T follicular helper cell (primary cell): Measurements from ENCODE around the gene NEDD4L.

ENCODE experiments used
- DNase-seq: peaks from one replicate; pipeline ENCODE4 v3.0.0-alpha.2; 2020; ENCODE audit warnings: low read depth

NEDD4L gene

DNA sequence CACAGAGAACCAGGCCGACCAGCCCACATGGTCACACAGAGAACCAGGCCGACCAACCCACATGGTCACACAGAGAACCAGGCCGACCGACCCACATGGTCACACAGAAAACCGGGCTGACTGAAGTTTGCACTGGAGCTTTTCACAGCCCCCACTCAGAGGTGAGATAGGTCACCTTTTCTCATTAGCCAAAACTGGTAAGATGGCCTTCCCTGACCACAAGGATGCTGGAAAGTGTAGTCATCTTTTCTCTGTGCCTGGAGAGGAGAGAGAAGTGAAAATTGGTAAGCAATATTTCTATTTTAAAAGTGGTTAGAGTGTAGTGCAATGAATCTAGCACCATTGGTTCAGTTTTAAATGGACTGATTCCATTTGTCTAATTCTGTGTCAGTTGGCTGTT lies 247.1 kb downstream of the NEDD4L start:
- DNase-seq, result no peak

DNA sequence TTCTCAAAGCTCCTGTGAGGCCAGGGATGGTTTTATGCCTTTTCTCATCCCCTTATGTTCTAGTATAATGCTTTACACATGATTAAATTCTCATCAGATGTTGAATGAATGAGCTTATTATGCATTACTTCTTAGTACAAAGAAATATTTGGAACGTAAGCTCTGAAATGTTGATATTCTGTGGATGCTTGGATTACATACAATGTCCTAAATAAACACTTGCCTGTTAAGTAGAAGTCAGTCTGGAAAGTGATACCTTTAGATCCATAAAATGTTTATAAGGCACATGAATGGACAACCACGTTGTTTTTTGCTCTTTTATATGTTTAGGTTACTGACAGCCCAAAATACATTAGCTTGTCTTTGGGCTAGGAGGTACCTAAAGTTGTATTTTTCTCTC lies 248.6 kb downstream of the NEDD4L start:
- no peak for DNase-seq

DNA sequence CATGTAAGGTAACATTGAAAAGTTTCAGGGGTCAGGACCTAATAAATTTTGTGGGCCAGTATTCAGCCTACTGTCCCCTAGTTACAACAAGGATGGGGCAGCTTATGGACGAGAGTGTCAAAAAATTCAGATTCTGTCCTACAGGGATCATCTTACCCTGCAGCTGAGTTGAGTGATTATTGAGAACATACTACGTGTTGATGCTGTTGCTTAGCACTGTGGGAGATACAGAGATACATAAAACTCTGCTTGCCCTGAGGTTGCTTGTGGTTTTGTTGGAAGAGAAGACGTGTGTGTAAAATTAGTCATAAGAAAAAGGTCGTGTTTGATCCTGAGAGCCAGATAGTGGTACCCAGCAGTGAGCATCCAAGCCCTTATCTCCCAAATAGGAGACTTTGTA lies 253.2 kb downstream of the NEDD4L start:
- DNase-seq, result no peak

DNA sequence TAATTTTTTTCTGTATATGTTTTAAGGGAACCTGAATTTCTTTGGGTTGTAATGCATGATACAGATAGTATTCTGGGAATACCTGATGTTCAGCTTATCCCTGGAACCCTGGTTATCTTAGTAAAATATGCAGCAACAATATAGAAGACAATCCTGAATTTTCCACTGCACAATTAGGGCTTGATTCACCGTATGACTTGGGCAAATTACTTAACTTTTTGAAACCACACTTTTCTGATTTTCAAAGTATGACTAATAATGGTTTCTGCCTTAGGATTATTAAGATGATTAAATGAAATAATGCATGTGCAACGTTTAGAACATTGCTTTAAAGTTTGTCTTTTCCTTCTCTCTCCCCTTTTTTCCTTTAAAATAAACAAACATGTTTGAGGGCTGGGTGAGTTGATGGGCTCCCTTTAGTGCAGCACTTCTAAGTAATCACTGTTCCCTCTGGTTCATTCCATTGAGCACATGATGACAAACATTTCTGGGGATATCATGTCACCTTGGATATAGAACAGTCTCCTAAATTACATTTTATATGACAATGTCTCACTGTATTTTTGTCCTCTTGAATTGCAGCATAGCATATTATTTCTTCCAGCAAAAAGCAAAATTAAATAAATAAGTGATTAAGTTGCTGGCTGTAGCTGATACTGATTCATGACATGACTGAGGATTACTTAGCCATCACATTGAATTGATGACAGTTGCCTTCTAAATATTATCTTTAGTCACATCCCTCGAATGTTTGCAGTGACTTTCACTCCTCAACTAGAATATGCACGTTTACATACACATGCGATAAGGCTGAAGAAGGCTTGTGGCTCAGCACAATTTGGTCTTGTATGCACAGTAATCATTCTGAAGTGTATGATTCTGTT lies 254.5 kb downstream of the NEDD4L start:
- no peak for DNase-seq

DNA sequence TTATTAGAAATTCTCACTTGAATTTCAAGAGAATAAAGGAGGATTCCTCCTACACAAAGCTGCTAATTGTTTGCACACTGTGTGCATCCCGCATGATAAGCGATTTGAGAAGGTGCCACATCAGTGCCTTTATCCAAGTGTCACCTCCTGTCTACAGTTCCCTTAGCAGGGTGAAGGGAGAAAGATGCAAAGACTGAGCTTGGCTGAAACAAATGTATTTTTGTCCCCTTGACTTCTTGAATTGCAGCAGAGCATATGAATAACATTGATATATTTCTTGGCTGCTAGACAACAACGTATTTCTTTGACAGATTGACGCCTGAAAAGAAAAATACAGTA lies 255.1 kb downstream of the NEDD4L start:
- DNase-seq, result no peak

DNA sequence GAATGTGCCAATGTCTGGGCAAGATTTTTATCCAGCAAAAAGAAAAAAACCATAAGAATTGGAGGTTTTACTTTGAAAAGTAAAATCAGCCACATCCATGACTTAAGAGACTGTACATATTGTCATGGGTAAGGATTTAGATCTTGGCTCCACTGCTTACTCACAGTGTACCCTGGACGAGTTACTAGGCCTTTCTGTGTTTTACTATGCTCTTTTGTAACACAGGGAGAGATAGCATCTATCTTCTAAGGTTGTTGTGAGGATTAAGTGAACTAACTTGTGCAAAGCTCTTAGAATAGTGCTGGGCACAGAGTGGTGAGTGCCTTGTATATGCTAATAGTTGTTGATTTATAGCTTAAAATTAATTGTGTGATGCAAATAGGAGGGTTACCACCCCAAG lies 255.9 kb downstream of the NEDD4L start:
- no peak for DNase-seq

DNA sequence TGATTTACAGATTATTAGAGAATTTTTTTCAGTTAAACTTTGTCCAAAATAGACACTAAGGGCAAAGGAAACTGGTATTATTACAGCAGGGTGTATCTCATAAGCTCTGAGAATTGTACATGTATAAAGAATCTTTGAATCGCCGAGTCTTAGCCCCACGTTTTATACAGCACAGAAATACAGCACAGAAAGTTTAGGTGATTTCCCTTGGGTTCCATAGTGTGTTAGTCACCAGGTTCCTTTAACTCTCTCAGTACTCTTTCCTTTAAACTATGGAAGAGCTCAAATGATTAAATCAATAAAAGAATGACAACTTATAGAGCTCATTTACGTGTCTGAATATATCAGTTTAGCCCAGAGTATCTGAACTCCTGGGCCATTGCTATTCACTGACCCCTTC lies 256.8 kb downstream of the NEDD4L start:
- no peak for DNase-seq

DNA sequence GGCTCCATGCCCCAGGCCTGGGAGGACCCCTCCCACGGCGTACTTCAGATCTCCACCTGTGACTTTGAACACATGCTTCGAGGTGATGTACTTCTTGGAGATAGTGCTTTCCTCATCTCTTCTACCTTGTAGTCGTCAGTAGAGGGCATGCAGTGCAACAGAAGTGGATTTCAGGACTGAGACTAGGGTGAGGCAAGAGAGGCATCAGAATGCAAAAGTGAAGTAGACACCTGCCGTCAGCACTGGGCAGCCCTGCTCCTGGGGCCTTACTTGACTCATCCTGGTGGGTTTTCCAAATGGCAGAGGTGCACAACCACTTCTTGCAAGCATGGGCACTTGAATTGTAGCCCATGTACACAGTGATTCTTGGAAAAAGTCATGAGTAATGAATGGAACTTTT lies 258.8 kb downstream of the NEDD4L start:
- no peak for DNase-seq

DNA sequence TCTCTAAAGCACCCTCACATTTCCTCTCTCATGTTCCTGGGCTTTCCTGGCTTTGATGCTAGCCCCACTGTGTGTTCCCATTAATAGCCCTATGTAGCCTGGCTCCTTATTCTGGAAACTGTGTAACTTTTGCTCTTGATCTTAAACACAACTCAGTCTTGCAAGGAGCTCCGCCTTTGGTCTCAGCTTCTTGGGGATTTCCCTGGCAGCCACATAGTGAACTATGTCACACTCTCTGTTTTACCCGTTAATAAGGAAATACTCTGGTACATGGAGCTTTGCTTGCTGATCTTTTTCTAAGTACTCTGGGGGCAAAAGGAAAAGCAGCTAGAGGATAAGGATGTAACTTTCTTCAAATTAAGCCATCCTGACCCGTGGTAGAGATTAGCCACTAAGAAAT lies 259.3 kb downstream of the NEDD4L start:
- no peak for DNase-seq

DNA sequence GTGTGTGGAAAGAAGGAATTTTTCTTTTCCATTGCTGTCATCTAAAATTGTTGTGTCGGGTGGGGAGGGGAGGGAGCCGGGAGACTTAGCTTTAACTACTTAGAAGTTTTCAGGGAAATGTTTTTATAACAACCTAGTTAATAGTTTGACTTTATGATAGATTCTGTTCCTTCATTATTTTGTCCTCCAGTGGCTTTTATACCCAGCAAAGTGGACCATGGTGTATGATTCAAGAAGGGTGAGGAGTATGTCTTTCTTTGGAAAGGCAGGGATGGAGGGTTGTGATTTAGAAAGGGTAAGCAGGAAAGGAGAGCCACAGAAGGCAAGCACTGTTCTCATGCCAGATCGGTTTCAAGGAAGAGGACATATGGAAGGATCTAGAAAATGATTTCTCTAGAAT lies 261.8 kb downstream of the NEDD4L start:
- DNase-seq, result no peak

DNA sequence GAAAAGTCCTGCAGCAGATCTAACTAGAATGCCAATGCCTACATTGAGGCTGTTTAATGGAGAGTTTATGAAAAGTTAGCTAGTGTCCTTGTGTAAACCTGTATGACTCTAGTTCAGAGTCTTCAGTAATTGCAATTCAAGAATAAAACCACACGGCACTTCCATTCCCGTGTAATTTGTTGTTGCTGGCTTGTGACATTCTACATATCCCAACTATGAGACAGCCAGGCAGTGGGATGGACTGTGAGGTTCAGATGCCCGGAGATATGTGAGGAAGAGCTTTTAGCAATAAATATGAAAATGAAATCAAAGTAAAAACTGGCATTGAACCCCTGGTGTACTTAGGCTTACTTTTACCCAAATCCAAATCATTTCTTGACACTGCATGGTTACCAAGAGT lies 263.4 kb downstream of the NEDD4L start:
- no peak for DNase-seq

DNA sequence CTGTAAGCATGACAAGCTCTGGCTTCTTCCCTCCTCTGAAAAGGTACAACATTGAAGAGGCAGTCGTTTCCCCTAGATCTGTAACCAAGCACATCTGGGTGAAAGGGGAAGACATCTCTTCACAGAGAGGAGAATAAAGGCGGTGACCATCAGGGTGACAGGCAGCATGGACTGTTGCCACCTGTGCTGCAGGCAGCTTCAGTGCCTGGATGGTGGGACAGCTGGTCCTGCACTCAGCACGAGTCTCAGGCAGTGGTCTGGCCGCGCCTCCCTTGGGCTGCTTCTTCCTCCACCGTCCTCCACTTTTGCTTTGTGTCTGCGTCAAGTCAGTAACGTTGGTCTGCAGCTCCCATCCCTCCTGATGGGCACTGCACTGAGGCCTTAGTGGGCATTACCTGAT lies 264.4 kb downstream of the NEDD4L start:
- no peak for DNase-seq

DNA sequence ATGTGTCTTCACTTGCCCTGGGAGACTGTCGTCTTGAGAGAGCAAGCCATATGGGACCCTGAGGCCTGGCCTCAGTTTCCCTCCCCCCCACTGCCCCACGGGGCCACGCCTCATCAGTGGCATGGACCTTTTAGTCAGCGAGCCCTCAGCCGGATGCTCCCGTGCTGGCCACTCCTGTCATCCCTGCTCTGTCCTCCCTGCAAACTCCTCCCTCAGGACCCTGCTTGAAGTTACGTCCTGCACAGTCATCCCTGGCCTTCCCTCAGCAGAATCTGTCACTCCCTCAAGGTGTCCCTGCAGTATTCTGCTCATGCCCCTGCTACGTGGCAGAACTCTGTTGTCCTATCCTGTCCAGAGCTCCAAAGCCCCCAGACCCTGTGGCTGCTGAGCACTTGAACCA lies 265.1 kb downstream of the NEDD4L start:
- no peak for DNase-seq

DNA sequence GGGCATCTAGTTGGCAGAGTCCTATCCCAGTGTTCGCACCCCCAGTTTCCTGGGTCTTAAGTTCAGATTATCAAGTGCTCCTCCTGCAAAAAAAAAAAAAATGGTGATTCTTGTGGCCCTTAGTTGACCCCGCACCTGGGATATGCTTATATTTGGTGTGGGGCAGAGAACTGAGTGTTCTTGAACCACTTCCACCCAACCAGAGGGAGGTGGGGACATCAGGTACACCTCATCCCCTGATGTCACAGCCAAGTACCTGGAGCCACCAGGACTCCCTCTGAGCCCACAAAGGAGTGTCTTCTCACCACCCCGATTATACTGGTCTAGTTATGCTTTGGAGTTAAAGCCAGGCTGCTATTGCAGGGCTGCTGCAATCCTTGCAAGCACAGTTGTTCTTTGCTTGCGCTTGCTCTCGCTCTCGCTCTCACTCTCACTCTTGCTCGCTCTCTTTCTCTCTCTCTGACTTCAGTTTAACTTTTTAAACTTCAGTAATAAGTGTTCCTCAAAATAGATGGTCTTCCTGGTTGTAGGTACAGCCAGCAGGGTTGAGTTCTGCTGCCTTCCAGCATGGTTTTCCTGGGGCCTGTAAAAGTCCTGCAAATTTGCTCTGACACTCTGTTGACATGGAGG lies 265.7 kb downstream of the NEDD4L start:
- no peak for DNase-seq

DNA sequence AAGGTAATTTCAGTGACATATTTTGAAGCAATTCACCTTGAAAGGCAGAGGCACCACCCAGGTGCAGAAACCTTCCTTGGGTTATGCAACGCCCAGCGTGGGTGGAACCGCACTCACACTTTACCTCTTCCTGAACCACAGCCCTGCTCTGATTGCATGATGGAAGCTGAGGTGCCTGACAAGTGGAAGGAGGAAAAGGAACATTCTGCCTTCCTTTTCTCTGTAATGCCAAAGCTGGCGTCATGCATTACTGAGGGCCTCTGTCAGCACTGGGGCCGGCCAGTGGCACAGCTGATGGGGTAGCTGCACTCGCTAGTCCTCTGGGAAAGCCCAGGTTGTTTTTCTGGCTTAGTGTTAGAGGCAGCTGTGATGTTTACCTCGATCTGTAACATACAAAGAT lies 266.5 kb downstream of the NEDD4L start:
- DNase-seq, result no peak

DNA sequence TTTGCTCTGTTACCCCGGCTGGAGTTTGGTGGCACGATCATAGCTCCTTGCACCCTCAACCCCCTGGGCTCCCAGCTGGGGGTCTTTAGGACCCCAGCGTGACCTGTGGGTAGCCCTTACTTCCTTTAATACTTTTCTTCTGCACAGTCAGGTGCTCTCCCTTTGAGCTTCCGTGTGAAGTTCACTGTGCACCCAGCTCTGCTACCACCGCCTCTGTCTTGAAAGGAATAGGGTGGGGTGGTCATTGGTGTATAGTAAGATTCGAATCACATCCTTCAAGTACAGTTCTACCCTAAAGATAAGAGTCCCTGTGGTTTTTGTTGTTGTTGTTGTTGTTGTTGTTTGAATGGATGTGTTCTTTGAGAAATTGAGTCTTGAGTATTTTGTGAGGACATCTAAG lies 267.4 kb downstream of the NEDD4L start:
- no peak for DNase-seq

DNA sequence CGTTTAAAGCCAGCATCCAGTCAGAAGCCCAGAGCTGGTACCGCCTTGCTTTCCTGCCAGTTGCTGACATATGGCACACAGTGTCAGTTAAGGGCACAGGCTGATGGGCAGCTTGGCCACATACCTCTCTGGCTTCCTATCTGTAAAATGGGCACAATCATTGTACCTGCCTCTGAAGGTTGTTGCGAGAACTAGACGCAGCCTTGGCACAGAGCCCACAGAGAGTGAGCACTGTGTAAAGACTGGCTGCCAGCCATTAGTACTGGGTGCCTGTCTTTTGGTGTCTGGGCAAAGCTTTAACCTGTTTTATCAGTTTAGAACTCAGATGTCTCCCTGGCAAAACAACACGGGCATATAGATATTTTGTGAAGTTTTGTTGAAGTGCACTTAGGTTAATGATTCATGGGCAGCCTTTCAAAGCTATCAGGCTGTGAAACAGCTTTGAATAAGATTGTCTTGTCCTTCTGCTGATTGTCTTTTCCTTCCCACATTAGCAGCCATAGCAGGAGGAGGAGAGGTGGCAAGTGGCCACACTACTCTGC lies 269.5 kb downstream of the NEDD4L start:
- no peak for DNase-seq

DNA sequence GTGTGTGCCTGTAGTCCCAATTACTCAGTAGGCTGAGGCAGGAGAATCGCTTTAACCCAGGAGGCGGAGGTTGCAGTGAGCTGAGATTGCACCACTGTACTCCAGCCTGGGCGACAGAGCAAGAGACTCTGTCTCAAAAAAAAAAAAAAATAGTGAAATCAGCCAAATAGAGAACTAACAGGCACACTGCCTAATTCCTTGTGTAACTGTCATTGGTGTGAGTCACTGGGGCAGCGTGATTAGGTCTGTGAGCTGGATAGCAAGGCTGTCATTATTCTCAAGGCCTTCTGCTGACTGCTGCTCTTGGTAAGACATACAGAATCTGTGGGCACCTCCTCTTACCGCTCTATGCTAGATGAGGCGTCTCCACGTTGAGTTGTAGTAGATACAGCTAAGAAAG lies 270.3 kb downstream of the NEDD4L start:
- DNase-seq, result no peak

DNA sequence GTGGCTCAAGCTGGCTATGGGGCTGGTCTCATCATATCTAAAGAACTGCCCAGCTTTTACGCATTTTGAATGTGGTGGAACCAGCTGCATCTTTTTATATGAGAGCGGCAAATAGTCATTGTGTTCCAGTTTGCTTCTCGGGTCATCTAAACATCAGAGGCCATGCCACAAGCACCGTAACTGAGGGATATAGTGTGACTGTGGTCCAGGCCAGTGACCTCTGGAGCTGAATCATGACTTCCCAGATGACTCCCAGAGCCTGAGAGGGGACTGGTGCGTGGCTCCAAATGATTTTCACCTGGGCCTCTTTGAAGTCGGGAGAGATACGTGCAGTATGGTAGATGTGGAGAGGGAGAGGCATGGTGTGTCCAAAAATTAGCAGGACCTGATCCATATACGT lies 271.0 kb downstream of the NEDD4L start:
- no peak for DNase-seq

DNA sequence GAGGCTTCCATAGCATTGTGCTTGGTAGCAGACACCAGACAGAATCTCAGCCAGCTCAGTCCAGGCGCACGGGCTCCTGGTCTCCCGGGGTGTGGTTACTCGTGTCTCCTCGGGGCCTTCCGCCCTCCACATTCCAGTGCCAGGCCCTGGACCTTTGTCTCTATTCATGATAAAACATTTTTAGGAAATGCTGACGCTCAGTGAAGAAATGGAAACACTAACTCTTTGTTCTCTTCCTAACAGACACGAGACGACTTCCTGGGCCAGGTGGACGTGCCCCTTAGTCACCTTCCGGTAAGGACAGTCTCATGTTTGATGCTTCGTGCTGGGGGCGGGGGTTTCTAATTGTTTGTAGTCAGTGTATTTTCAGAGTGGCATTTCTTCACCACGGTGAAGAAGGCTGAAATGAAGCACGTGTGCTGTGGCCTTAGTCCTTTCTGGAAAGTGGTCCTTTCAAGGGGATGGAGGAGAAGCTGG lies 271.8 kb downstream of the NEDD4L start:
- DNase-seq, result no peak

DNA sequence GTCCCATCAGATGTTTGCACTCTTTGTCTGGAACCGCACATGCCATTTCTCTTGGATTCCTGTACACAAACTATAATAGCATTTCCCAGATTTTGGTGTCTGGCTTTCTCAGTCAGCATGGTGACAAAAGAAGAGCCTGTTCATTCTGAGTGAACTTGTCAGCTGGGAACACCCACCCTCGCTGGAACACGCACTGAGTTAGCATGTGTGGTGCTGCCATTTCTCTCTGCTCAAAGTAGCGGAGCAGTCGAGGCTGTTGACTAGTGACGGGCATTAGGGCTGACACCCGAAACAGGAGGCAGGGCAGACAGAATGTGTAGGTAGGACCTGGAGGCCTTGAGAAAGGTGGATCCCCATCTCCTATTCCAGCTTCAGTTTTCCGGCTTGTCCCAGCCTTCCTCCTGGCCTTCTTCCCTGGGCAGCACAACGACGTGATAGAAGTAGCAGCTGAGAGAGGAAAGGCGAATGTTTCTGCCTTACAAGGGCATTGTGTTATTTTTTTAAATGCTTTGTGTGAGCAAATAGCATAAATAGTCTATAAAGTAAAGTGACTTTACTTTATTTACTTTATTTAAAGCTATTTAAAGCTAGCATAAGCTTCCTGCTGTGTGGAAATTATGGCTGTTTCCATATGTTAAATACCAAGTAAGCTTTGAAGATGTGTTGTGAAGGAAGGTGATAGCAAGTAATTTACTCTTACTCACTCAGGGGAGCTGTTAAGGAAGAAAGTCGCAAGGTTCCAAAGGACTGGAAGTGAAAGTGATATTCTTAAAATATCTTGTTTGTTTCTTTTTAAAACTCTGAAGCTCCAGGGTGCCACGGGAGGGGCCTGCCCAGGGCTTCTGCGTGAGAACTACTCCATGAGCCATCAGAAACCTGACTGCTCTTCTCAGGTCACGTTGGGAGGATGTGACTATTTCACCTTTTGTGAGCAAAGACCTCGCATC lies 272.6 kb downstream of the NEDD4L start:
- DNase-seq, result no peak

DNA sequence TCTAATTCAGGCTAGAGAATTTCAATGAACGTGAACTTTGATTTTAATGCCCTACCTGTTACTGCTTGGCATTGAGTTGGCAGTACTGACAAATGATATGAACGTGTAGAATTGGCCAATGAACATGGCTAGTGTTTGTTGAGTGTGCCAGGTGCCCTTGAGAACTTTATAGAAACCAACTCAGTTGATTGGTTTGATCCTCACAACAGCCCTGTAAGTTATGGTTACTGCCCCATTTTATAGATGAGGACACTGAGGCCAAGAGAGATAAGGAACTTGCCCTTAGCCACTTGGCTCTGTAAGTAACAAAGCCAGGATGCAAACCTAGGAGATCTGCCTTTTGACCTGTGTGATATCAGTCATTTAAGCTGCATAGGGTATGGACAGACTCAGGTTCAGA lies 275.7 kb downstream of the NEDD4L start:
- DNase-seq, result no peak
